Naive thymus-derived CD8-positive, alpha-beta T cell (primary cell): ENCODE results near the gene MYO7A. TPM values are rescaled to one million over a fixed set of nuclear protein-coding genes. Genes with fewer than 3 reads are reported as not detected.
A peak's percentile ranks its signal among the peaks of the same experiment; 100 is the strongest.

ENCODE experiments used
- ATAC-seq, 2 donors: fragments of 150-1000 bp; cut with Tn5 transposase in 1 of 2; sonication (Bioruptor Pico), chemical (Tn5 transposase) in 1 of 2; 1 replicate in 1 of 2; 2 replicates in 1 of 2; pipeline ENCODE4 v1.10.0; 2021; ENCODE audit warnings: mild to moderate bottlenecking in 2 of 2, moderate library complexity in 2 of 2
- POLR2A ChIA-PET: fragments of 350-600 bp; sonication (Branson Sonifier 250); formaldehyde crosslinking; loops from one replicate; lab custom pipeline; 2021; ENCODE audit warnings: antibody characterized with exemption; lab: Charles Lee
- DNase-seq, 10 donors: peaks; one replicate each; pipeline versions ENCODE4 v3.0.0 to v3.0.0-alpha.2; 2020 to 2022
- H3K27ac Mint-ChIP-seq, 10 donors: one replicate each; pipeline ENCODE4 v1.8.0; 2020 to 2022; ENCODE audit warnings: mild to moderate bottlenecking in 10 of 10, mixed read lengths in 10 of 10, moderate library complexity in 4 of 10, inconsistent platforms in 1 of 10
- H3K27me3 Mint-ChIP-seq, 5 donors: one replicate each; pipeline ENCODE4 v1.8.0; 2021 to 2022; ENCODE audit warnings: mixed read lengths in 5 of 5
- H3K36me3 Mint-ChIP-seq, 3 donors: one replicate each; pipeline ENCODE4 v1.8.0; 2020 to 2022; ENCODE audit warnings: mixed read lengths in 3 of 3, mild to moderate bottlenecking in 2 of 3, inconsistent platforms in 1 of 3
- H3K4me1 Mint-ChIP-seq, 4 donors: one replicate each; pipeline ENCODE4 v1.8.0; 2021 to 2022; ENCODE audit warnings: mixed read lengths in 4 of 4
- H3K4me3 Mint-ChIP-seq, 10 donors: one replicate each; pipeline ENCODE4 v1.8.0; 2020 to 2022; ENCODE audit warnings: mild to moderate bottlenecking in 10 of 10, mixed read lengths in 10 of 10, moderate library complexity in 6 of 10, inconsistent platforms in 1 of 10
- H3K9me3 Mint-ChIP-seq, 9 donors: one replicate each; pipeline ENCODE4 v1.8.0; 2020 to 2022; ENCODE audit warnings: mixed read lengths in 9 of 9, mild to moderate bottlenecking in 3 of 9, inconsistent platforms in 1 of 9, moderate library complexity in 1 of 9
- polyA plus RNA-seq, 3 donors: library from polyadenylated mRNA; unstranded; fragments of 300-500 nt; fragmentation: Illumina TruSeq; gene quantifications; one replicate each; pipeline ENCODE4 v1.2.3, GENCODE V29; 2021
- total RNA-seq, 8 experiments: library from RNA in 2 of 8; stranded (reverse) in 2 of 8; gene quantifications; one replicate each; pipeline ENCODE4 v1.2.3 and lab custom pipeline; 2021 to 2026

Gene MYO7A
- total and polyA plus RNA-seq, 5 experiments from 2014 or later, result 0.18 to 0.30 TPM; not detected in 3

DNA sequence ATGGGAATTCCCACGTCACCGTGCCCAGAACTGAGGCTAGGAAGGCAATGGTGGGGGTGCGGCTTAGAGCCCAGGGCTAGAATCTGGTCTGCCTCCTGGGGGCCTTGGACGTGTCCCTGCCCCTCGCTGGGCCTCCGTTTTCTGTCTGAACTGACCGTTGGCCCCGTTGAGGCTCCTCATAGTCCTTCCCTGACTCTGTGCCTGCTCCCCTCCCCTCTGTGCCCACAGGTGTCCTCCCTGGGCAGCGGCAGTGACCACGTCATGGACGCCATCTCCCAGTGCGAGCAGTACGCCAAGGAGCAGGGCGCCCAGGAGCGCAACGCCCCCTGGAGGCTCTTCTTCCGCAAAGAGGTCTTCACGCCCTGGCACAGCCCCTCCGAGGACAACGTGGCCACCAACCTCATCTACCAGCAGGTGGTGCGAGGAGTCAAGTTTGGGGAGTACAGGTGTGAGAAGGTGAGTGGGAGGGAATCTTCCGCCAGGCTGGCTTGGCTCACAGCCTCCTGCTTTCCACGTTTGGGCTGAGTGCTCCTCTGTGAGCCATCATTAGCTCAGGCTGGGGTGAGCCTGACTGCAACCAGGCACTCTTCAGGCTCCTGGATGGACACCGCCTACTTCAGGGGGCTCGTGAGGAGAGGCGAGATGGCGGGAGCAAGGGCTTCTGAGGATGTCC is 63.9 kb downstream of the MYO7A start:
- H3K9me3 Mint-ChIP-seq, result no peaks in the 10 kb centered on the region
- peaks cover 0 to 3% (median 0%) of the 10 kb centered on the region in 4 donors for H3K4me1 Mint-ChIP-seq
- no peaks in the 10 kb centered on the region for H3K27me3 Mint-ChIP-seq
- H3K36me3 Mint-ChIP-seq, result no peaks in the 10 kb centered on the region
- peak overlapping the region in 2 of 10 donors; percentile 42 to 63 for H3K27ac Mint-ChIP-seq
- DNase-seq (peak; percentile 40 to 78 (median 61)), ATAC-seq (peak; percentile 91 to 94)
- POLR2A ChIA-PET, result no interaction called here
- peak overlapping the region in 5 of 10 donors; percentile 21 to 45 (median 28) for H3K4me3 Mint-ChIP-seq

DNA sequence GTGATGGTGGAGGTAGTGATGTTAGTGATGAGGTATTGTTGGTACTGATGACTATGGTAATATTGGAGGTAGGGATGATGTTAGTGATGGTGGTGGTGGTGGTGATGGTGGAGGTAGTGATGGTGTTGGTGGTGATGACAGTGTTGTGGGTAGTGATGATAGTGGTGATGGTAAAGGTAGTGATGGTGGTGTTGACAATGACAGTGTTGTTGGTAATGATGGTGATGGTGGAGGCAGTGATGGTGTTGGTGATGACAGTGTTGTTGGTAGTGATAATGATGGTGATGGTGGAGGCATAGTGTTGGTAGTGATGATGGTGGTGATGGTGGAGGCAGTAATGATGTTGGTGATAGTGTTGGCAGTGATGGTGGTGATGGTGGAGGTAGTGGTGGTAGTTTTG is 65.1 kb downstream of the MYO7A start:
- H3K4me3 Mint-ChIP-seq, result no peak overlapping the region
- H3K9me3 Mint-ChIP-seq, result no peaks in the 10 kb centered on the region
- no peaks in the 10 kb centered on the region for H3K36me3 Mint-ChIP-seq
- H3K4me1 Mint-ChIP-seq, result peaks cover 0 to 3% (median 0%) of the 10 kb centered on the region in 4 donors
- DNase-seq (no peak), ATAC-seq (no peak)
- no peaks in the 10 kb centered on the region for H3K27me3 Mint-ChIP-seq
- no peak overlapping the region for H3K27ac Mint-ChIP-seq
- POLR2A ChIA-PET, result no interaction called here

DNA sequence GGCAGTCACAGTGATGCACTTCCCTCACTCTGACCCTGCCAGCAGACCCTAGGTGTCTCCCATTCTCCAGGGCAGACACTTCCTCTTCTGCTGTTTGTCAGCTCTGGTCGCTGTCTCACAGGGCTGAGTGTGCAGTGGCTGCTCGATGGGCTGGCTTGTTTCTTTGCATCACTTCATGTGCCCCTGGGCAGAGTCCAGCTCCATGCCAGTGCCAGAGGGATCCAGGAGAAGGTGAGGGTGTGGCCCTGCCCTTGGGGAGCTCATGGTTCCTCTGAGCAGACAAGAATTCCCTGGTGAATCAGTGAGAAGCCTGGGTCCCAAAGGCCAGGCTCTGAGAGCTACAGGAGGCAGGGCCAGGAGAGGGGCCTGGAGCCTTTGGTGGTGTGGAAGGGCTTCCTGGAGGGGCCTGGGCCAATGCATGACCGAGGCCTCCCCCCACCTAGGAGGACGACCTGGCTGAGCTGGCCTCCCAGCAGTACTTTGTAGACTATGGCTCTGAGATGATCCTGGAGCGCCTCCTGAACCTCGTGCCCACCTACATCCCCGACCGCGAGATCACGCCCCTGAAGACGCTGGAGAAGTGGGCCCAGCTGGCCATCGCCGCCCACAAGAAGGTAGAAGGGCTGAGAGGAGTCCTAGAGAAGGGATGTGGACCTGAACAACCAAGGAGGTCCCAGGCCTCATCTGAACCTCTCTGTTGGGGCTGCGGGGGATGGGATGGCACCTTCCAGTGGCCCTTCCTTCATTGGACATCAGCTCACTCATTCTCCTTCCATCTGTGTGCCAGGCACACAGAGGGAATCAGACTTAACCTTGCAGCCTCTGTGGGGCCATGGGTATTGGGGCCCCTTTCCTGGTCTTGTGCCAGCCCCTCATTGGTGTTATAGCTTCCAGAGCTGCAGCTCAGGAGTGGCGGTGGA is 66.1 kb downstream of the MYO7A start:
- H3K27ac Mint-ChIP-seq, result no peak overlapping the region
- no peak for ATAC-seq
- H3K4me1 Mint-ChIP-seq, result peaks cover 0 to 3% (median 1%) of the 10 kb centered on the region in 4 donors
- no peaks in the 10 kb centered on the region for H3K36me3 Mint-ChIP-seq
- DNase-seq, result no peak
- H3K9me3 Mint-ChIP-seq, result no peaks in the 10 kb centered on the region
- POLR2A ChIA-PET, result no interaction called here
- no peak overlapping the region for H3K4me3 Mint-ChIP-seq
- no peaks in the 10 kb centered on the region for H3K27me3 Mint-ChIP-seq

DNA sequence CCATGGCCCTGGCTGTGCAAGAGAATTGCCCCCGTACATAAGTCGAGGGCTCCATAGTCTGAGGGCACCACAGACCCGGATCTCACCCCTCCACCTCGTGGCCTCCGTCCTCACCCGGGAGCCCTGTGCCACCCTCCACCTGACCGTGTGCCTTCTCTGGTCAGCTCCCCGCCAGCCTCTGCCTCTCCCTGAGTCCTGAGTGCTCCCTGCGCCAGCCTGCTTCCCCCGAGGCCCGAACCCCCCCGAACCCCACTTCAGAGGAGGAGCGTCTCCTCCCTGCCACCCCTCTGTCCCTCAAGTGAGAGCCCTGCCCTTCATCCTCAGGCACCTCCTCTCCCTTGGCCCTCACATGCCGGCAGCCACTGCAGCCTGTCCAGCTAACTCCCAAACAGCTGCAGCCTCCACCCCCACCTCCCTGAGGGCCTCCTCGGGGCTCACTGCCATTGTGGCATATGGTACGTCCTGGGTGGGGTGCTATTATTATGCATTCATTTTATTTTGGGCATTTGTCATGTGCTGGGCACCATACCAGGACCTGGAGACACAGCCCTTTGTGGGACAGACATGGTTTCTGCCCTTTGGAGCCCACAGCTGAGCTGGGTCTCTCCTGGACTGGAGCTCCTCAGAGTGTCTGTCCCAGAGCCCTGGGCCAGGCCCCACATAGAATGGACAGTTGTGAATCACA is 67.2 kb downstream of the MYO7A start:
- no peak for ATAC-seq
- Mint-ChIP-seq H3K4me3 (no peak overlapping the region), H3K9me3 (no peaks in the 10 kb centered on the region), H3K27ac (no peak overlapping the region), H3K36me3 (no peaks in the 10 kb centered on the region), H3K27me3 (no peaks in the 10 kb centered on the region), H3K4me1 (peaks cover 0 to 3% (median 1%) of the 10 kb centered on the region in 4 donors)
- POLR2A ChIA-PET, result no interaction called here
- peak in 1 of 10 donors; percentile 50 for DNase-seq

DNA sequence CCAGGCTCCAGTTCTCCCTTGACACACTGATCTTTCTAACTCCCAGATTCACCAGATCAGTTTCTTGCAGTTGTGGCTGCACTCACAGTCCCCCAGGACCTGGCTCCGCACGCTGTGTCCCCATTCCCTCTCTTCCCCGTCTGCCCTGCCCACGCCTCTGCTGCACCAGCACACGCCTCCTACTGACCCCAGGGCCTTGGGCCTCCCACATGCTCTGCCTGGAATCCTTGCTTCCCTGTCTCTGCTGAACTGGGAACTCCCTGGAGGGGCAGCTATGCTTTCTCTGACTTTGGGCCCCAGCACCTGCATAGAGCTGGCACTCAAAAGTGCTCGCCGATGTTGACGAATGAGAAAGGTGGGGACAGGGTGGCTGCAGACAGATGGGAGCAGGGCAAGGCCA is 68.9 kb downstream of the MYO7A start:
- no peak overlapping the region for H3K4me3 Mint-ChIP-seq
- H3K27ac Mint-ChIP-seq, result peak overlapping the region in 1 of 10 donors; percentile 31
- DNase-seq (peak in 1 of 10 donors; percentile 55), ATAC-seq (no peak)
- no peaks in the 10 kb centered on the region for H3K27me3 Mint-ChIP-seq
- H3K9me3 Mint-ChIP-seq, result no peaks in the 10 kb centered on the region
- POLR2A ChIA-PET, result no interaction called here
- peaks cover 0 to 3% (median under 1%) of the 10 kb centered on the region in 4 donors for H3K4me1 Mint-ChIP-seq
- no peaks in the 10 kb centered on the region for H3K36me3 Mint-ChIP-seq

DNA sequence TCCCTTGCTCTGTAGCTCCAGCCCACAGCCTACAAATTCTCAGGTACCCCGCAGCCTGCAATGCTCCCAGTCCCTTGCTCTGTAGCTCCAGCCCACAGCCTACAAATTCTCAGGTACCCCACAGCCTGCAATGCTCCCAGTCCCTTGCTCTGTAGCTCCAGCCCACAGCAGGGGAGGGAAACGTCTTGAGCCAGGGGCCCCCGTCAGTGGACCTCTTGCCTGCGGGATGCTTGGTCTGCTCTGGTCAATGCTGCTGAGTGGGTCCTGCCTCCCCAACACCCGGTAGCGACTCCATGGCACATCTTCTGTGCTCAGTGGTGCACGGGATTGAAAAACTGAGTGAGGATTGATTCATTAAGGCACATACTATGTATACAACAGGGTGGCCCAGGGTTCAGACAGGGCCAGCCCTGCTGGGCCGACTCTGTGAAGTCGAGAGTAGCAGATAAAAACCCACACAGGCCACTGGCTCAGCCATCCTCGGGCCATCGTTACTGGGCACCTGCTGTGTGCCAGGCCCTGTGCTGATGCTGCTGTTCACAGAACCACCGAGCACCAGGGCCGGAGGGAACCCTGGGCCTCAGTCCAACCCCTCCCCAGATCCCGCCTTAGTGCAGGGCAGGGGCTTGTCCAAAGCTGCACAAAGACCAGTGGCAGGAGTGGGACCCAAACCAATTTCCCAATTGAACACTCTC is 69.7 kb downstream of the MYO7A start:
- Mint-ChIP-seq H3K36me3 (no peaks in the 10 kb centered on the region), H3K4me3 (no peak overlapping the region), H3K27ac (peak overlapping the region in 2 of 10 donors; percentile 52 to 55), H3K27me3 (no peaks in the 10 kb centered on the region), H3K4me1 (peaks cover 0 to 3% (median 0%) of the 10 kb centered on the region in 4 donors), H3K9me3 (no peaks in the 10 kb centered on the region)
- peak in 1 of 10 donors; percentile 28 for DNase-seq
- POLR2A ChIA-PET, result no interaction called here
- ATAC-seq, result no peak

DNA sequence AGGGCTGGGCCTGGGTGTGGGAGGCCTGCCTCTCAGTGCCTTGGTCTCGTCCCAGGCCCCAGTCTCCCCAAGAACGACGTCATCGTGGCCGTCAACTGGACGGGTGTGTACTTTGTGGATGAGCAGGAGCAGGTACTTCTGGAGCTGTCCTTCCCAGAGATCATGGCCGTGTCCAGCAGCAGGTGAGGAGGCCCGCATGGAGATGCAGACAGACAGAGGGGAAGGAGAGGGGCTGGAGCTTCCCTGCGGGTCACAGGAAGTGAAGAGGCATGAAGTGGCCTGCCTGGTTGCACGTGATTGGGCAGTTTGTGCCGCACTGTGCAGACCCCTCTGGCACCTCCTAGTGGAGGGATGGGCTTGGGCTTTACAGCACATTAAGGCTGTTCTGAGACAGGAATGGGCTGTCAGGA is 70.4 kb downstream of the MYO7A start:
- no peaks in the 10 kb centered on the region for H3K36me3 Mint-ChIP-seq
- ATAC-seq (no peak), DNase-seq (peak in 1 of 10 donors; percentile 52)
- H3K27ac Mint-ChIP-seq, result peak overlapping the region in 1 of 10 donors; percentile 55
- no peaks in the 10 kb centered on the region for H3K27me3 Mint-ChIP-seq
- peaks cover 0 to 3% (median 0%) of the 10 kb centered on the region in 4 donors for H3K4me1 Mint-ChIP-seq
- H3K4me3 Mint-ChIP-seq, result no peak overlapping the region
- H3K9me3 Mint-ChIP-seq, result no peaks in the 10 kb centered on the region
- POLR2A ChIA-PET, result no interaction called here

DNA sequence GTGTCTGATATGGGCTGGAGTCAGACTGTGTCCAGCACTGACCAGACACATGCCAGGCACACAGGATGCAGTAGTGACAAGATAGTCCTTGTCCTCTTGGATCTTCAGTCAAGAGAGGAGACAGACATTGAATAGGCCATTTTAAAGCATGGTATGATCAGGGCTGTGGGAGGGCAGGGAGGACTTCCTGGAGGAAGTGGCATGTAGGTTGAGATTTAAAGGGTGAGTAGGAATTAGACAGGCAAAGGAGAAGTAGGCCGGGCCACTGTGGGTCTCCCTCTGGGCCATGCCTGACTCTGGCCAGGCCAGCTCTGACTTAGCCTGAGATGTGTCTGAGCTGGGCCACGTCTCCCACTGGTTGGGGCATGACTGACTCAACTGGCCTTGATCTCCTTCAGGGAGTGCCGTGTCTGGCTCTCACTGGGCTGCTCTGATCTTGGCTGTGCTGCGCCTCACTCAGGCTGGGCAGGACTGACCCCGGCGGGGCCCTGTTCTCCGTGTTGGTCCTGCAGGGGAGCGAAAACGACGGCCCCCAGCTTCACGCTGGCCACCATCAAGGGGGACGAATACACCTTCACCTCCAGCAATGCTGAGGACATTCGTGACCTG is 71.2 kb downstream of the MYO7A start:
- Mint-ChIP-seq H3K36me3 (no peaks in the 10 kb centered on the region), H3K4me1 (peaks cover 0 to 4% (median 0%) of the 10 kb centered on the region in 4 donors), H3K27ac (peak overlapping the region in 1 of 10 donors; percentile 65), H3K27me3 (no peaks in the 10 kb centered on the region), H3K4me3 (no peak overlapping the region), H3K9me3 (no peaks in the 10 kb centered on the region)
- POLR2A ChIA-PET, result no interaction called here
- no peak for ATAC-seq
- peak in 1 of 10 donors; percentile 40 for DNase-seq

DNA sequence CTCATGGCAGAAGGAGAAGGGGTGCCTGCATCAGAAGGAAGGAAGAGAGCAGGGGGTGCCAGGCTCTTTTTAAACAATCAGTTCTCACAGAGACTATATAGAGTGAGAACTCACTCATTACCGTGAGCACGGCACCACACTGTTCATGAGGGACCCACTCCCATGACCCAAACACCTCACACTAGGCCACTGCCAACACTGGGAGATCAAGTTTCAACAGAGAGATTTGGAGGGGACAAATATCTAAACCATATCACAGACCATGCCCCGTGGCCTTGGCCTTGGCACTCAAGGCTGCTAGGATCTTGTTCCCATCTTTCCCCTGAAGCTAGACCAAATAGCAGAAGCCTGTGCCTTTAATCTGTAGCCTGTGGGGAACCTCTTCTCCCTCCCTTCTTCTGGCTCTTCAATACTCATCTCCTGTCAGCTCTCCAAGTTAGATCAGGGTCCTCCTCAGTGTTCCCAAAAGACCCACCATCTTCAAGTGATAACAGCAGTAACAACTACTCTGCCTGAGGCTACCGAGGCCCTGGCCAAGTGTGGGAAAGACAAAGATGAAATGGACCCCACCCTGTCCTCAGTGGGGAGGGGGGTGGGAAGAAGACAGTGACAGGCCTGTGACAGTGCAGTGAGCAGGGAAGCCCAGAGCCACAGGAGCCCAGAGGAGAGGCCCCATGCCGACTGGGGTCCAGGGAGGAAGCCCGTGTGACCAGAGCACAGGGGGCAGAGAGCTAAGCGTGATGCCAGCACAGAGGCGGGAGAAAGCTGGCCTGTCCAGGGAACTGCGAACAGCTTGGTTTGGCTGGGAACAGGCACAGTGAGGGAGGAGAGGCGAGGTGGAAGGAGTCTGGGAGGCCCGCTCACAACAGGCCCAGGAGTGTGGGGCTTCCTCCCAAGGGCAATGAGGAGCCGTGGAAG is 72.6 kb downstream of the MYO7A start:
- DNase-seq (peak in 1 of 10 donors; percentile 46), ATAC-seq (no peak)
- Mint-ChIP-seq H3K9me3 (no peaks in the 10 kb centered on the region), H3K4me3 (no peak overlapping the region), H3K36me3 (no peaks in the 10 kb centered on the region), H3K27ac (peak overlapping the region in 1 of 10 donors; percentile 57), H3K4me1 (peaks cover 0 to 4% (median 0%) of the 10 kb centered on the region in 4 donors), H3K27me3 (no peaks in the 10 kb centered on the region)
- POLR2A ChIA-PET, result no interaction called here

DNA sequence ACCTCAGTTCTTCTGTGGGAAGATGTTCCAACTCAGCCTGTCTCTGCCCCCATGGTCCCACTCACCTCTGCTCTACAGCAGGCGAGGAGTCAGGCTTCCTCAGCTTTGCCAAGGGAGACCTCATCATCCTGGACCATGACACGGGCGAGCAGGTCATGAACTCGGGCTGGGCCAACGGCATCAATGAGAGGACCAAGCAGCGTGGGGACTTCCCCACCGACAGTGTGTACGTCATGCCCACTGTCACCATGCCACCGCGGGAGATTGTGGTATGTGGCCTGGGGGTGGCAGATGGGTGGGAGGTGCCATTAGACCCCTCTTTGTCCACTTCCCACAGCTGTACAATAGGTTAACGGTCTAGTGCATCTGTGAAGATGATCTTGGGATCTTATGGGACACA is 73.3 kb downstream of the MYO7A start:
- ATAC-seq (no peak), DNase-seq (peak in 1 of 10 donors; percentile 52)
- Mint-ChIP-seq H3K4me1 (peaks cover 0 to 4% (median 0%) of the 10 kb centered on the region in 4 donors), H3K9me3 (no peaks in the 10 kb centered on the region), H3K4me3 (no peak overlapping the region), H3K36me3 (no peaks in the 10 kb centered on the region), H3K27me3 (no peaks in the 10 kb centered on the region), H3K27ac (peak overlapping the region in 2 of 10 donors; percentile 20 to 57)
- POLR2A ChIA-PET, result no interaction called here
